ENCODE data around the gene DOCK1. TPM values are rescaled to one million over a fixed set of nuclear protein-coding genes. Genes with fewer than 3 reads are reported as not detected.

DOCK1 gene
- total RNA-seq, 2 donors from 2014 or later, result 41.2 to 56.0 TPM

- no peaks in the 10 kb centered on the region for H3K36me3 ChIP-seq
- H3K27ac ChIP-seq, result no peak overlapping the region
- no peaks in the 10 kb centered on the region for H3K9me3 ChIP-seq
- intact Hi-C loops (cut with DNase I), result no loop called here
- WGBS, result 82% methylated on average over 5 of the region's 5 CpGs
- H3K4me3 ChIP-seq, result no peak overlapping the region
- H3K4me1 ChIP-seq (replicated peaks), result no peaks in the 10 kb centered on the region
- TF ChIP-seq POLR2AphosphoS5 (IDR thresholded peaks at IDR 0.05) (no peak), CTCF (IDR thresholded peaks at IDR 0.05) (no peak), POLR2A (IDR thresholded peaks at IDR 0.05) (no peak)
- no peaks in the 10 kb centered on the region for H3K27me3 ChIP-seq (replicated peaks; ENCODE audit: insufficient read depth)
- DNase-seq (ENCODE audit: low spot score), result no peak
Observed at GRCh38 chr10:127250031-127250430, 344.8 kb downstream of the DOCK1 start.

GRCh38 chr10:127252818-127253217, 347.6 kb downstream of the DOCK1 start:
- TF ChIP-seq CTCF (IDR thresholded peaks at IDR 0.05), result no peak
- H3K4me1 ChIP-seq (replicated peaks), result no peaks in the 10 kb centered on the region
- H3K27ac ChIP-seq, result no peak overlapping the region
- no peaks in the 10 kb centered on the region for H3K9me3 ChIP-seq
- H3K27me3 ChIP-seq (replicated peaks; ENCODE audit: insufficient read depth), result no peaks in the 10 kb centered on the region
- intact Hi-C loops (cut with DNase I), result no loop called here
- H3K4me3 ChIP-seq, result no peak overlapping the region
- WGBS, result 98% methylated on average over 6 of the region's 6 CpGs
- DNase-seq (ENCODE audit: low spot score), result no peak
- no peaks in the 10 kb centered on the region for H3K36me3 ChIP-seq

- Histone ChIP-seq H3K36me3 (no peaks in the 10 kb centered on the region), H3K27ac (no peak overlapping the region), H3K27me3 (replicated peaks; ENCODE audit: insufficient read depth) (no peaks in the 10 kb centered on the region), H3K9me3 (no peaks in the 10 kb centered on the region), H3K4me1 (replicated peaks) (no peaks in the 10 kb centered on the region), H3K4me3 (no peak overlapping the region)
- intact Hi-C loops (cut with DNase I), result no loop called here
- TF ChIP-seq POLR2A (IDR thresholded peaks at IDR 0.05), result no peak
- no peak for TF ChIP-seq CTCF (IDR thresholded peaks at IDR 0.05)
- TF ChIP-seq POLR2AphosphoS5 (IDR thresholded peaks at IDR 0.05), result no peak
- WGBS, result 86% methylated on average over 3 of the region's 3 CpGs
- DNase-seq (ENCODE audit: low spot score), result no peak
Observed at GRCh38 chr10:127254276-127254675, 349.0 kb downstream of the DOCK1 start.

- intact Hi-C loops (cut with DNase I), result no loop called here
Observed at GRCh38 chr10:127257395-127257794, 352.2 kb downstream of the DOCK1 start.

More at GRCh38 chr10:127257395-127257794, 352.2 kb downstream of the DOCK1 start:
- no peaks in the 10 kb centered on the region for H3K36me3 ChIP-seq
- no peak overlapping the region for H3K27ac ChIP-seq
- DNase-seq (ENCODE audit: low spot score), result no peak
- no peak for TF ChIP-seq CTCF (IDR thresholded peaks at IDR 0.05)
- TF ChIP-seq POLR2A (IDR thresholded peaks at IDR 0.05), result no peak
- TF ChIP-seq POLR2AphosphoS5 (IDR thresholded peaks at IDR 0.05), result no peak
- no peaks in the 10 kb centered on the region for H3K27me3 ChIP-seq (replicated peaks; ENCODE audit: insufficient read depth)
- H3K4me1 ChIP-seq (replicated peaks), result no peaks in the 10 kb centered on the region
- 56% methylated on average over 8 of the region's 8 CpGs for WGBS
- no peak overlapping the region for H3K4me3 ChIP-seq
- H3K9me3 ChIP-seq, result no peaks in the 10 kb centered on the region
